HL-60/S4 (cell line): ENCODE measurements around the gene LTO1.
"Not testable (repeated sequence)": the region's sequence is repeated elsewhere in the genome, so short reads cannot be mapped to it uniquely, and the experiment has no call there.

Source experiments
- in situ Hi-C: fragments of 300-500 bp; cut with MboI; formaldehyde crosslinking; loops from 2 replicates; pipeline ENCODE4 v1.14.3; 2022; ENCODE audit warnings: low sequenced_read_pairs

The LTO1 gene

DNA sequence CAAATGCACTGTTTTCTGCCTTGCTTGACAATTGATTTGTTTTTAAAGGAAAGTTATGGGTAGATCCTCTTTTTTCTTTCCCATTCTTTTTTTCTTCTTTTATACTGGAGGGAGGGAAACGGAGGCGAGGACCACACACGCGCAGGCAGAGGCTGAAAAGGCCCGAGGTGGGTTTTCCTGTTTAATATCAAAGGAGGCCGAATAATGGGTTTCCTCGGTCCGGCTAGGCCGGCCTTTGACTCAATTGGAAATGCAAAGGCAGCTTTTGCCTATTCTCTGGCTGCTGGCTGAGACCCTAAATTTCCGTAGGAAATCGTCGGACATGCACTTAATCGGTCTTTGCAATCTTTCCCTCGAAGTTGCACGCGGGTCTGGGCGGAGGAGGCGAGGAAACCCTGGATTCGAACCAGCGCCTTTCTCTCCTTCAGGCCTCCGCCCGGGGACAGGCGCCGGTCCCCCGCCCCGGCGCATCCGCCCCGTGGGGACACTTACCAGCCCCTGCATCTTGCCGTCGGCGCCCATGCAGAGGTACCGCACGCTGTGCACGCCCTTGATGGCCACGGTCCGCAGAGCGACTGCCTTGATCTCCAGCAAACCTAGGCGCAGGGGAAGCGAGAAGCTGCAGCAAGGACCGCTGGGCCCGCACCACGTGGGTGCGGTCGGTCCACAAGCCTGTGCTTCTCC is 27.8 kb upstream of the LTO1 start:
- in situ Hi-C loops, result loop anchor here (25.0 kb wide), 1 partner anchor 759 kb away; no protein-coding TSS in a partner anchor

DNA sequence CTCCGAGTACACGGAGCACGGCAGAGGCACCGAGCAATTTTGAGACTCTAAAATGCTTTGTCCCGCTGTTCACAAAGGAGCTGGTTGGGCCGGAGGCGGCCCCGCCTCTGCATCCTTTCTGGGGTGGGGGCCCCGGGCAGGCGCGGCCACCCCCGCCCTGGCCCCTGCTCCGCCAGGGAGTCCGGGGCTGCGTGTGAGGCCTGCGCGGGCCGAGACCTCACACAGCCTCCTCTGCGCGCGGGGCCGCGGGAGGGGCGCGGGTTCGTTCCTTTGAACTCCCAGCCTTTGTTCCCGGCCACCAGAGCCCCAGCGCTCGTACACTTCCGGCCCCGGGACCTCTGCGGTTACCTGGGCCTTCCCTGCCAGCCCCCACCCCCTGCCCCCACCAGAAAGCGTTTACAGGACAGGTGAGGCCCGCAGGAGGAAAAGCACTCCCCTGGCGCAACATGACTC is 27.1 kb upstream of the LTO1 start:
- in situ Hi-C loops, result loop anchor here (25.0 kb wide), 1 partner anchor 760 kb away; no protein-coding TSS in a partner anchor

DNA sequence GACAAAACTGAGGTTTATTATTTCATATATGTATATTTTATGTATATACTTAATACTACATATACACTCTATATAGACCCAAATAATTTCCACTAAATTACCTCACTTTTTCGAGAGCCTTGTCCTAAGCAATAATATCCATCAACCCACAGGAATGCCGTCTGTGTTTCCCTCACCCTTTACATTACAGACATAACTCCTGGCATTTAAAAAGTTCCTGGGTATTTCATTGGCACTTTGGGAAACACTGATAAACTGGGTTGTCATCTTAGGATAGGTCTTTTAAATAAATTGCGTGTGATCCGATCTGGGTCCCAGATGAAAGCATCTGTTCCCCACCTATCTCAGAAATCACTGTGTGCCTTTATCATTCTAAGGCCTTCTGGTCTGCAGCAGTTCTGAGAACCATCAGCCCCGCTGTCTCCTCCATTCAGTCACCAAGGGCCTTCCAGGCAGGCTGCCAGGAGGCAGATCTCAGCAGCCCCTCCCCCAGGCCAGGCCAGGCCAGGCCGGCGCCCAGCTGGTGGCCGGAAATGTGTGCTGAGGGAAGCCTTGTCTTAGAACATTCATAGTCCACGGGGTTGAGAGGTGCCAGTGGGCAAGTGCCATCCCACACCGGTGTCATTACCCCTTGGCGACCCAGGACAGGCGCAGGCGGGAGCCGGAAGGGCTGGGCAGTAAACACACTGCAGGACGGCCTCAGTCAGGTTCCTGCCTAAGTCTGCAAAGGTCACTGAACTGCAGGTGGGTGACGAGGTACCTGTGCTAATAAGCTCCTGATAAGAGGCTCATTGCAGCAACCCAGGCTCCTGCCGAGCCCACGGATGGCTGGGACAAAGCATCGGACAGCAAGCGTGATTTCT is 25.4 kb upstream of the LTO1 start:
- in situ Hi-C loops, result loop anchor here (25.0 kb wide), 1 partner anchor 762 kb away; no protein-coding TSS in a partner anchor

DNA sequence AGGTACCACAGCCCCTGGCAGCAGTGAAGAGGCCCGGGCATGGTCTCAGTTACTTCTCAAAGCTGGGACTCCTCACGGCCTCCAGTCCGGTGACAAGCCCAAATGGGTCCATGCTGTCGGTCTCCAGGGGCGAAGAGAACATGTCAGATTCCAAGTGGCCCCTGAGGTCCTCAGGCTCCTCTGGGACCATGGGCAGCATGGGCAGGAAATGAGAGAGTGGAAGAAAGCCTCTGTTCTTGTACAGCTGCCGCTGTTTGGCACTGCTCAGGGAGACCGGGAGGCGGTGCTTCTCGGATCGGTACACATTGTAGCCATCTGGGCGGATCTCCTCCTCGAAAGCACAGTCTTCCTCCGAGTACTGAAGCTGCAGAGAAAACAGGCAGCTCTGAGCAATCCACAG is 24.1 kb upstream of the LTO1 start:
- in situ Hi-C loops, result no loop called here

DNA sequence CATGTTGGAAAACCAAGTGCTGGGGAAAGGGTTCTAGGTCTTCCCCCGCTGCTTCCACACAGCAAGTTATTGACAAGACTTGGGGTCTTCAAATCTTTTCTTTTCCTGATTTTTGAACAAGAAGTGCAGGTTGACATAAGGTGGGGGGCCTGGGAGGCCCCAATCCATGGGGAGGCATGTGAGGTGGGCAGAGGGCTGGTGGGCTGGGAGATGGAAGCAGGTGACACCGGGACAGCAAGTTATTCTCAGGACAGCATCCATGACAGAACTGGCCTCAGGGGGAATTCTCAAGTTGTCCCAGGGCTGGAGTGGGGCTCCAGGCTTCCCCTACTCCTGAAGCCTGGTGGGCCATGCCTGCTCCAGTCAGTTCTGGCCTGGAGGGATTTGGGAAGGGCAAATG is 23.2 kb upstream of the LTO1 start:
- in situ Hi-C loops, result no loop called here

DNA sequence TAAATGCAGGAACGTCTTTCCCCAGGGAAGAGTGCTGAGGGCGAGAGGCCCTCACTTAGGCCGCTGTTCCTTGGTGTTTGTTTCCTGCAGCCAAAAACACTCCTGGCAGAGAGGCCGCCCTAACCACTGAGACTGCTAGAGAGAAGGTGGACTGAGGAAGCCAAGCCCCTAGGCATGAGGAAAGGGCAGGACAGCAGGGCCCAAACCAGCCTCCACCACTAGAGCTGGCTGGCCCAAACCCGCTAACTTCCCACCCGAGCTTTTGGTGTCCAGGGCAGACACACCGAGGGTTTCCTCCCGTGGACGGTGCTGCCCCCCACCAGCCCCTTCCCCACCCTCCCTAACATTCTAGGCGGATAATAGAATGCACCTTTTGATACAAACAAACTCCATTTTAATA is 22.7 kb upstream of the LTO1 start:
- in situ Hi-C loops, result no loop called here

DNA sequence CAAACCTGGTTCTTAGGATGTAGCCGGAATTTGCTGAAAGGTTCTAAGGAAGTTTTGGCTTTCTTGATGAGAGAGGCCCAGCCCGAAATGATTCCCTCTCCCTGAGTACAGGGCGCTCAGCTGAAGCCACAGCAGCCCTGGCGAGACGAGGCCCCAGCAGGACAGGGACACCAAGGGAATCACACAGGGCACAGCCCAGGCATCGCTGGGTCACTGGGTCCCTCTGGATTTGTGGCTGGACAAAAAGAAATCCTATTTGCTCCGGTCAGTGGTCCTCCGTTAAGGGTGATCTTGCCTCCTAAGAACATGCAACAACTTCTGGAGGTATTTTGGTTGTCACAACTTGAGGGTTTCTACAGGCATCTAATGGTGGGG is 22.3 kb upstream of the LTO1 start:
- in situ Hi-C loops, result no loop called here

DNA sequence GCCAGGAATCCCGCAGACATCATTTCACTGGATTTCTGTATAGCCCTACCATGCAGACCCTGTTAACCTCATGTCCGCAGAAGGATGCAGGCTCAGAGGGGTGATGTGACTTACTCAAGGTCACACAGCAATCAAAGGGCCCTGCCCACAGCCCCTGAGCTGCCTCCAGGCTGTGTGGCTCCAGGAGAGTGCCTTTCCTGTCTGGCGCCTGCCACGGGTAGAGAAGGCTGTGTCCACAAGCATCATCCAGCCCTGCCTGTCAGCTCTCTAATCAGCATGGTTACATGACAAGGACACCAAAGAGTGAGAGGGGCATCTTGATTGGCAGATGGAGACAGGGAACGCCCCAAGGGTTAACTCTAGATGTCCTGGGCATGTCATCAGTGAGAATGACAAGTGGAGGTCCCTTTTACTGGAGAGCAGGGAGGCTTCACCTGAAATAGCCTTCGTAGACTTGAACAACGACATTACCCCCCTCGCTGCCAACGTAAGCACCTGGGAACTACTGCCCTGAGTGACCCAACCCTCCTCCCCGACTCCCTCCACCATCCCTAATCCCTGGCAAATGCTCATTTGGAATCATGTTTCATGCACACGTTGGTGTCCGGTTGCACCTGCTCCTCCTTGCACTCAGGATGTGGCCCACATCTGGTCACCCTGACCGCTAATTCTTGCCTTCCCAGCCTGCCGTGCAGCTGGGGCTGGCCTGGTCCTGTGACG is 21.8 kb upstream of the LTO1 start:
- in situ Hi-C loops, result no loop called here

DNA sequence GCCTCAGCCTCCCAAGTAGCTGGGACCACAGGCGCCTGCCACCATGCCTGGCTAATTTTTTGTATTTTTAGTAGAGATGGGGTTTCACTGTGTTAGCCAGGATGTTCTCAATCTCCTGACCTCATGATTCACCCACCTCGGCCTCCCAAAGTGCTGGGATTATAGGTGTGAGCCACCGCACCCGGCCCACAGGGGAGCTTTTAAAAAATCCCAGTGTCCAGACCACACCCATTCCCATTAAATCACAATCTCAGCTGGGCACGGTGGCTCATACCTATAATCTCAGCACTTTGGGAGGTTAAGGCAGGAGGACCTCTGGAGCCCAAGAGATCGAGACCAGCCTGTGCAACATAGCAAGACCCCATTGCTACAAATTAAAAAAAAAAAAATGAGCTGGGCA is 20.8 kb upstream of the LTO1 start:
- in situ Hi-C loops, result not testable (repeated sequence)

DNA sequence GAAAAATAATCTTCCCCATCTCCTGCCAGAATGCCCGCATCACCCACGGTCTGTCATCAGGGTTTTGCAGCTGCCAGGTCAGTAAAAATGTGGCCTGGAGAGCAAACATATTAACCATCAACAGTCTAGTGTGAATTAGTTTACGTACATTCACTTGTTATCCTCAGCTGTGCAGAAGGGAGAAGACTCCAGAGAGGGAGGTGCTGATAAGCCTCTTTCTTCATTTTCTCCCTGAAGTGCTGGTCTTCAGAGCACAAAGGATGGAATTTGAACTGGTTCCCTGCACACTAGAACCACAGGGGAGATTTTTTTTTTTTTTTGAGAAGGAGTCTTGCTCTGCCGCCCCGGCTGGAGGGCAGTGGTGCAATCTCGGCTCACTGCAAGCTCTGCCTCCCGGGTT is 20.4 kb upstream of the LTO1 start:
- in situ Hi-C loops, result no loop called here

DNA sequence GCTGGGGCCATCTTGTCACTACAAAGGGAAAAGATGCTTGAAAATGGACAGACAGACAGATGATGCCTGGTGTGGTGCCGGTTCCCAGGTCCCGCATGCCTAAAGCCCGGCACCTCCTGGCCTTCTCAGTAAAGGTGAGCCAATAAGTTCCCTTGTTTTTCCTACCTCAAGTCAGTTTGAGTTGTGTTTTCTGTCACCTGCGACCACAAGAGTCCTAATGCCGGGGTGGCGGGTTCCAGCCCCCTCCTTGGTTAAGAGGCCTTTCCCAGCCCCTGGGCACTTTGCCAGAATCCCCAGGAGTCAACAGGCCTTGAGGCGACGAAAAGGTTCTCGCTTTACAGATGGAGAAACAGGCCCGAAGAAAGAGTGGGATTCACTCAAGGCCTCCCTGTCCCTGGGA is 19.6 kb upstream of the LTO1 start:
- in situ Hi-C loops, result no loop called here

DNA sequence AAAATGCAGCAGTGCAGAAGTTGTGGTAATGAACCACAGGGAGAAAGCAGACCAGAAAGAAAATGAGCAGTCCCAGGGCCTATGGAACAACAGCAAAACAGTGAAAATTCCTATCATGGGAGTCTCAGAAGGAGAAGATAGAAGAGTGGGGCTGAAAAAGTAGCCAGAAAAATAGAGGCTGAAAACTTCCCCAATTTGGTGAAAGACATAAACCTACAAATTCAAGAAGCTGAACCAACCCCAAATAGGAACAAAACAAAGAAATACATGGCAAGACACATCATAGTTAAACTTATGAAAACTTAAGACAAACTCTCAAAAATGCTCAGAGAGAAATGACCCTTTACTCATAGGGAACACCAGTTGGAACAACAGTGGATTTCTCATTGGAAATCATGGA is 17.3 kb upstream of the LTO1 start:
- in situ Hi-C loops, result no loop called here

DNA sequence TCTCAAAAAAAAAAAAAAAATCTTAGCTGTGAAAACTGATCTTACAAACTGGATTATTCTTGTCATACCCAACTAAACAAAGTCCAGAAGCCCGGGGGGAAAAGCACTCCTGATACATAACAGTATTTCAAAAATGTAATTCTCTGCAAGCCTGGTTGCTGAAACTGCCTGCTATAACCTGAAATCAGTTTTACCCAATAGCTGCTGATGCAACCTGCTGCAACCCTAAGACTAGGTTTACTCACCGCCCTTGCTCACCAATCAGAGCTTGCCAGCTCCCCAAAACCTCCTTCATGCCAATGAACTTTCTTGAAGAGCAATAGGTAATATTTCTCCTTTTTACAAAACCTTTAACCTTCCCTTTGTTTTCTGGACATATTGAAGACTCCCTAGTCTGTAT is 16.3 kb upstream of the LTO1 start:
- in situ Hi-C loops, result no loop called here

DNA sequence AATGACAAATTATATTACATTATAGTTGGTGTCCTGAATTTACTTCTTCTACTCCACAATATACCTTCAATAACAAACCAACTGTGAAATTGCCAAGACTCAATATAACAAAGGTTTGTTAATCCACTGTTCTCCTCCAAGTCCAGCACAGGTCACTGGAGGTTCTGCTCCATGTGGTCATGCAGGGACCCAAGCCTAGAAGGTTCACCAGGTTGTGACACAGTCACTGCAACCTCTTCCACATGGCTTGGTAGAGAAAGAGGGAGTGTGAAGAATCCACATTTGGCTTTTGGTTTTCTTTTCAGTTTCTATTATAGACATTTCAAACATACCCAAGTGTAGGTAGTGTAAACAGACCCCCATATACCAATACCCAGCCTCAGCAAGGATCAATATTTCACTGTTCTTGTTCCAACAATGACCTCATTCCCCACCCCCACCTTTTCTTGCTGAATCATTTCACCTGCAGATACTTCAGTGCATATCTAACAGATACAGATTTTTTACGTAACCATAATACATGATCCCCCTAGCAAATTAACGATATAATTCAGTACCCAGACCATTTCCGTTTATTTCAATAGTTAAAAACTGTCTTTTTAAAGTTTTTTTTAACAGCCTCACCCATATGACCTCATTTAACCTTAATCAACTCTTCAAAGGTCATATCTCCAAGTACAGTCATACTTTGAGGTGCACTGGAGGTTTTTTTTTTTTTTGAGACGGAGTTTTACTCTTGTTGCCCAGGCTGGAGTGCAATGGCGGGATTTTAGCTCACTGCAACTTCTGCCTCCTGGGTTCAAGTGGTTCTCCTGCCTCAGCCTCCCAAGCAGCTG is 14.5 kb upstream of the LTO1 start:
- in situ Hi-C loops, result loop anchor here (10.0 kb wide), 2 partner anchors 205 to 505 kb away; no protein-coding TSS in a partner anchor

DNA sequence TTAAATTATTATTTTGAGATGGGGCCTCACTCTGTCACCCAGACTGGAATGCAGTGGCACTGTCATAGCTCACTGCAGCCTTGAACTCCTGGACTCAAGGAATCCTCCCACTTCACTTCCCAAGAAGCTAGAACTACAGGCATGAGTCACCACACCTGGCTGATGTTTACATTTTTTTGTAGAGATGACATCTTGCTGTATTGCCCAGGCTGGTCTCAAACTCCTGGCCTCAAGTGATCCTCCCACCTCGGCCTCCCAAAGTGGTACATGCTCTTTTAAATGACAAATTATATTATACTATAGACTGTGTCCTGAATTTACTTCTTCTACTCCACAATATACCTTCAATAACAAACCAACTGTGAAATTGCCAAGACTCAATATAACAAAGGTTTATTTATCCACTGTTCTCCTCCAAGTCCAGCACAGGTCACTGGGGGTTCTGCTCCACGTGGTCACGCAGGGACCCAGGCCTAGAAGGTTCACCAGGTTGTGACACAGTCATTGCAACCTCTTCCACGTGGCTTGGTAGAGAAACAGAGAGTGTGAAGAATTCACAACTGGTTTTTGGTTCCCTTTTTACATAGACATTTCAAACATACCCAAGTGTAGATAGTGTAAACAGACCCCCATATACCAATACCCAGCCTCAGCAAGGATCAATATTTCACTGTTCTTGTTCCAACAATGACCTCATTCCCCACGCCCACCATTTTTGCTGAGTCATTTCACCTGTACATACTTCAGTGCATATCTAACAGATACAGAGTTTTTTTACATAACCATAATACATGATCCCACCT is 13.0 kb upstream of the LTO1 start:
- in situ Hi-C loops, result loop anchor here (10.0 kb wide), 2 partner anchors 207 to 507 kb away; no protein-coding TSS in a partner anchor

DNA sequence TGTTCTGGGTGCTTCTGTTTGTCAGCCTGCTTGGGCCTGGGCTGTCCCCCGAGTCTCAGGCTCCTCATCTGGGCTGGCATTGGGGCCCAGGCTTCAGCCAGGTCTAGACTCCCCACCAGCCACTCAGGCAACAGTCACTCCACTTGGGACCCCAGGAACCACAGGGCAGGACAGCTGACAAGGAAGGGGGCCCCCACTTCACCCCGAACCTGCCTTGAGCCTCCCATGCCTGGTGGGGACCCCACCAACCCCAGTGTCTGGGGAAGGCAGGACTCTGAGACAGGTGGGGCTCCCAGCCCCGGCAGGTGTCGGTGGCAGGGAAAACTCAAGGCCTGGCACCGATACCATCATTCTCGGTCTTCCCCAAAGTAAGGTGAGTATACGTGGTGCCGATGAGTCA is 11.7 kb upstream of the LTO1 start:
- in situ Hi-C loops, result loop anchor here (10.0 kb wide), 2 partner anchors 208 to 508 kb away; no protein-coding TSS in a partner anchor

DNA sequence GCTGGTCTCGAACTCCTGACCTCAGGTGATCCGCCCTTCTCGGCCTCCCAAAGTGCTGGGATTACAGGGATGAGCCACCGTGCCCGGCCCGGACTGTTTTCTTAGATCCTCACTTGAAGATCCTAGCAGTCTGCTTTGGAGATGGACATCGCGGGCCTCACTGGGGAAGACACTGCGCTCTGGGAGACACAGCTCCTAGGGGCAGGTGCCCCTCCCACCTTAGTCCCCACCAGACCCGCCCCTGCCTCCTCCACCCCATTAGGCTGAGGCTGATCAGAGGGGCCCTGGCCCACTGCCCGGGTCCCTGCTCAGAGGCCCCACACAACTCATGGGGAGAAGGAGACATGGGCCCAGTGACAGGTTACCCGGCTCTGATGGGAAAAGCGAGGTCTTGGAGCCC is 11.3 kb upstream of the LTO1 start:
- in situ Hi-C loops, result loop anchor here (10.0 kb wide), 2 partner anchors 208 to 508 kb away; no protein-coding TSS in a partner anchor

DNA sequence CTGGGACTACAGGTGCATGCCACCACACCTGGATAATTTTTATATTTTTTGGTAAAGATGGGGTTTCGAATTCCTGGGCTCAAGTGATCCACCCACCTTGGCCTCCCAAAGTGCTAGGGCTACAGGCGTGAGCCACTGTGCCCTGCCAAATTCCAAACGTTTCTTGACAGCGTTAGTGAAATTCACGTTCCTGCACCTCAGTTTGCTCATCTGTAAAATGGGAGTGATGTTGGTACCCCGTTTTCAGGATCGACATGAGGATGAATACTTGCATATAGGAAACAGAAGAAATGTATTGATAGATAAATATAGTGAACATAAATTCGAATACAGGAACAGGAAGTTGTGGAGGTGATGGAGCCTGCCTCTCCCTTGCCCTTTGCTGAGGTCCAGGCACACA is 10.2 kb upstream of the LTO1 start:
- in situ Hi-C loops, result loop anchor here (10.0 kb wide), 2 partner anchors 209 to 509 kb away; no protein-coding TSS in a partner anchor

DNA sequence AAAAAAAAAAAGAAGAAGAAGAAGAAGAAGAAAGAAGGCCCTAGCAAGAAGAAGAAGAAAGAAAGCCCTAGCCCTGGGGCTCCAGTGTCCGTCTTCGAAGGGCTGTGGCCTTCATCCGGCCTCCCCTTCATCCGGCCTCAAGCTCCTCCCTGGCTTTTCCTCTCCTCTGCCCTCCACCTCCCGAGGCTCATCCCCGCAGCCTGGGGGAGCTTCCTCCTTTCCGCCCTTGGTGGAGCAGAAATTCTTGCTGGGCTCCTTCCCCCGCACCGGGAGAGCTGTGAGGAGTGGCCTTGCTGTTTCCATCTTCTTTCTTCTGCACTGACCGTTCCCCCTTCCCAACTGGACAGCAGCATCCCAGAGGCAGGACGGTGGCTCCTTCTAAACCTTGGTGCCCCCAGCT is 9.5 kb upstream of the LTO1 start:
- in situ Hi-C loops, result loop anchor here (10.0 kb wide), 2 partner anchors 210 to 510 kb away; no protein-coding TSS in a partner anchor
